Measurements from ENCODE around the gene SPRED2. TPM values are rescaled to one million over a fixed set of nuclear protein-coding genes. Genes with fewer than 3 reads are reported as not detected.

Gene SPRED2
- total RNA-seq, 2 donors from 2014 or later: 5.6 to 9.6 TPM

DNA sequence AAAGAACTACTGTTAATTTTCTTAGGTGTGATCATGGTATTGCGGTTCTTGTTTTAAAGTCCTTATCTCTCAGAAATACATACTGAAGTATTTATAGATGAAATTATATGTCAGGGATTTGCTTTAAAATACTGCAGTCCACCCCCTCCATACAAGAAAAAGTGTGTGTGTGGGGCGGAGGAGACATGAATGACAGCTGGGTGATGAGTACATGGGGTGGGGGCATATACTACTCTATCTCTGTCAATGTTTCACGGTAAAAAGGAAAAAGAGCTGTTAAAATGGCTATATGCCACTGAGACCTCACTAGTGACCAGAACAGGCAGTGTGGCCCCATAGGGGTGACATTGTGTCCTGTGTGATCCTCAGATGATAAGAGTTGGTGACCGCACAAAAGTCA, 54.1 kb downstream of the SPRED2 start:
- H3K4me1 Mint-ChIP-seq: peaks cover 16% of the 10 kb centered on the region
- H3K27me3 Mint-ChIP-seq: no peaks in the 10 kb centered on the region
- ATAC-seq (replicated peaks): no peak
- H3K36me3 Mint-ChIP-seq (ENCODE audit: low read depth): no peaks in the 10 kb centered on the region
- H3K9me3 Mint-ChIP-seq: no peaks in the 10 kb centered on the region
- H3K27ac Mint-ChIP-seq: no peak overlapping the region
- no peak overlapping the region for H3K4me3 Mint-ChIP-seq

DNA sequence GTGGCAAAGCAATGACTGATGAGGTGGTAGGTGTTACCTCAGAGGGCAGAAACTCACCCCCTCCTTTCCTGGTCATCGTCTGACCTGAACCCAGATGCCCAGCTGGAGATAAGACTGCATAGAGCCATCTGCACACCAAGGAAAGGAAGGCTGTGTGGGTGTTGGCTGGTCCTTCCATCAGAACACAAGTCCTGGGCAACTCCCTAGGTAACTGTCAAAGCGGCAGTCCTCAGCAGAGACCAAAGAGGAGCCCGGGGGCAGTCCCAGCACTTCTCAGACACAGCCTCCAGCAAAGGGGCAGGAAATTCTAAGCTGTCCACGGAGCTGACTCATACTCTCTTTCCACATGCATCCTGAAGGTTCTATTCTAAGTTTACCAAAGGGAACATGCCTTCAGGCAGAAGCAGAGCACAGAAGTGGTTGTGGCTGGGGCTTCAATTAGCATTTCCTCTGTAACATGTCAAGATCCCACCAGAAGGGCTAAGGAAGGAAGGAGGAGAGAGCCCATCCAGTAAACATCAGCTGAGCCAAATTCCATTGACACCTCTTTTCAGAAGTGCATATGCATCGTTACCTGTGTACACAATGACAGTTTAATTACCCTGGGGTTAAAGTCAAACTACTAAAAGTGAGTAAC, 54.7 kb downstream of the SPRED2 start:
- no peaks in the 10 kb centered on the region for H3K36me3 Mint-ChIP-seq (ENCODE audit: low read depth)
- H3K4me1 Mint-ChIP-seq: peaks cover 11% of the 10 kb centered on the region
- H3K27ac Mint-ChIP-seq: no peak overlapping the region
- no peak overlapping the region for H3K4me3 Mint-ChIP-seq
- no peaks in the 10 kb centered on the region for H3K27me3 Mint-ChIP-seq
- H3K9me3 Mint-ChIP-seq: no peaks in the 10 kb centered on the region
- ATAC-seq (replicated peaks): peak; percentile 92

DNA sequence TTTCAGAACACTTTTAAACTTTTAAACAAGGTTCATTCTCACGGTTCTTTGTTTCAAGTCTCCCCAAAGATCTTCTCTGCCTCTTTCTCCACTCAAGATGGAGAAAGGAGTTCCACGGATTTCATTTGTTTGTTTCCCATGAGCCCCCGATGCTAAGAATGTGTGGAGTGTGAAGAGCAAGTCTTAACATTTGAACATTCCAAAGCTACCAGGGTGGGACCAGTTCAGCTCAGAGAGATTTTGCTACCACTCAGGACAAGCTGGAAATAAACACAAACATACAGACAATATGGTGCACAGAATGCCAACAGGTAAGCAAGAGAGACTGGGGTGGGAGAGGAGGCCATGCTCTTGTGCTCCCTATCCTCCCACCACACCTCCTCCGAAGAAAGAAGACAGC, 56.7 kb downstream of the SPRED2 start:
- Mint-ChIP-seq H3K4me1 (no peaks in the 10 kb centered on the region), H3K27me3 (no peaks in the 10 kb centered on the region), H3K27ac (no peak overlapping the region), H3K9me3 (no peaks in the 10 kb centered on the region), H3K4me3 (no peak overlapping the region), H3K36me3 (ENCODE audit: low read depth) (no peaks in the 10 kb centered on the region)
- ATAC-seq (replicated peaks): no peak

DNA sequence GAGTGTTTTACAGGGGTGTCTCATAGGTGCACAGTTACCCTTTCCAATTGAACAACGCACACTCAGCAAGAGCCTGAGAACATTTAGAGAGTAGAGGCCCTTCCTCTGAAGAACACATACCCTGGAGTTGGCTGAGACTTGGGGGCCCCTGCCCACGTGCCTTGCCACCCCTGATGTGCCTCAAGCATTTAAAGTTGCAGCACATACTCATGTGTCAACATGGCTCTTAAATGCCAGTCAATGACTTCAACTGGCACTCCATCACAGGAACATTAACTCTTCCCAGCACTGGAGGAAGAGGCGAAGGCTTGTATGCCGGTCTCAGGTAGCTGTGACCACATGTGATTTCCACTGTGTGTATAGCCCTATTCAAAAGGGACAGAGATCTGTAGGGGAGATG, 57.4 kb downstream of the SPRED2 start:
- Mint-ChIP-seq H3K9me3 (no peaks in the 10 kb centered on the region), H3K36me3 (ENCODE audit: low read depth) (no peaks in the 10 kb centered on the region), H3K4me1 (no peaks in the 10 kb centered on the region), H3K4me3 (no peak overlapping the region), H3K27me3 (no peaks in the 10 kb centered on the region), H3K27ac (no peak overlapping the region)
- no peak for ATAC-seq (replicated peaks)

DNA sequence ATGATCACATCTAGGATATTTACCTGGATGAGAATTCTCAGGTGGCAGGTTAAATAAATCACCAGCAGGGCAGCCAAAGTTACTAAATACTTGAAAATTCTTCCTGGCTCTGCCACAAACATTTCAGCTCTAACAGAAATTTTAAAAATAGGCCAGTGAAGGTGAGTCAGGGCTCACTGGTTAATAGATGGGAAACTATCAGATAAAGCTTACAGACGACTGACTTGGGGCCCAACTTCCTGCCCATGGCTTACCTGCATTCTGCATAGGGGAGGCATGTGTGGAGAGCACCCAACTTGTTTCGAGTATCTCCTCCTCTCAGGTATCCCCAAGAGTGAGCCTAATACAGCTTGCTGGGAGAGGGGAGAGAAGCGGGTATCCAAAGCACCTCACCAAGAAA, 57.8 kb downstream of the SPRED2 start:
- H3K4me3 Mint-ChIP-seq: no peak overlapping the region
- H3K27me3 Mint-ChIP-seq: no peaks in the 10 kb centered on the region
- H3K9me3 Mint-ChIP-seq: no peaks in the 10 kb centered on the region
- H3K36me3 Mint-ChIP-seq (ENCODE audit: low read depth): no peaks in the 10 kb centered on the region
- no peak for ATAC-seq (replicated peaks)
- H3K4me1 Mint-ChIP-seq: no peaks in the 10 kb centered on the region
- no peak overlapping the region for H3K27ac Mint-ChIP-seq

DNA sequence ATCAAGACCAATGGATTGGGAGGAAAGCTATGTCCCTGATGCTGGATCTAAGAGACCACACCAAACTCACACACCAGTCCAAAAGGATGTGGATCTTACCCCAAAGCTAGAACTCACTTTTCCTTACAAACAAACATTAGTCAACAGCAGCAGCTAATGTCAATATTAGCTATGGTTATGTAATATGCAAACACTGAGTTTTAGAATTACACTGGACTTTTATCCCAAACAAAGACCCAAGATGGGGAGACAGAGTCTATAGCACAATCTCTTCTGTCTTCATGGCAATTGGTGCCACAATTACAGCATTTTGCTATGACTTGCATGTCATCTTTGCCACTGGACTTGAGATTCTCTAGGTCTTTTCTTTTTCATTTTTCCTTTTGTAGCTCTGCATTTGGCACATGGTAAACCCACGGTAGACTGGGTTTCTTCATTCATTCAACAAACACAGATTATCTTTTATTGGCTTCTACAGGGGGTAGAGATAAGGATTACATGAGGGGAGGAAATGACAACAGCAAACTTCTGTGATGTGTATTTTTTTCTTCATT, 59.0 kb downstream of the SPRED2 start:
- no peaks in the 10 kb centered on the region for H3K9me3 Mint-ChIP-seq
- H3K4me1 Mint-ChIP-seq: no peaks in the 10 kb centered on the region
- H3K27ac Mint-ChIP-seq: no peak overlapping the region
- H3K4me3 Mint-ChIP-seq: no peak overlapping the region
- no peak for ATAC-seq (replicated peaks)
- H3K36me3 Mint-ChIP-seq (ENCODE audit: low read depth): no peaks in the 10 kb centered on the region
- no peaks in the 10 kb centered on the region for H3K27me3 Mint-ChIP-seq

DNA sequence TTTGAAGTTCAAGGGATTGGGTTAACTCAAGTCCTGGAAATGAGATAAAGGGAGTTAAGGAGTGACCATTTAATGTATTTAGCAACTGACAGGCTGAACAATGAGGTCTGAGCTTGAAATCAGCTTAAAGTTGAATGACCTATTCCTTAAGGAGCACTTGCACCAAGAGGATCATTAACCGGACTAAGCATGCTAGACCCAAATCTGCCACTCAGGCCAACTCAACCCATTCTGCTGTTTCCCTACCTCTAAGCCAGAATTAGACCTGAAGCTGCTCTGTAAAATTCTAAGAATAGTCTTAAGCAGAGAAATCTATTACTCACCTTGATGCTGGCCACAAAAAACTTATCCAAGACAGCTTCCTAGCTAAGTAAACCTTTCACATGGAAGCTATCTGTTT, 59.8 kb downstream of the SPRED2 start:
- Mint-ChIP-seq H3K27me3 (no peaks in the 10 kb centered on the region), H3K4me1 (no peaks in the 10 kb centered on the region), H3K36me3 (ENCODE audit: low read depth) (no peaks in the 10 kb centered on the region), H3K9me3 (no peaks in the 10 kb centered on the region), H3K27ac (no peak overlapping the region), H3K4me3 (no peak overlapping the region)
- ATAC-seq (replicated peaks): no peak

DNA sequence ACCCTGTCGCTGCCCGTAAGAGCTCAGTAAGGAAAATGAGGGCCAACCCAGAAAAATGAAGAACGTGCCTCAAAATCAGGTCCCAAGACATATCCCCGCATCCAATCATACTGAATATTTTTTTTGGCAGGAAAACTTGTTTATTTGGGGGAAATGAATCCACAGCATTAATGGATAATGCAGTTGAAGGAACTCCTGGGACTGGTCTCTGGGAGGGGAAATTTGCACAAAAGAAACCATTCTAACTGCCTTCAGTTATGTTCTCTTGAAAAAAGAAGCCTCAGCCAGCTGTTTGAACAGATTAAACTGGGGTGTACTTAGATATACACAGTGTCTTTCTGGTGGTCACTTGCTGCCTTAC, 61.3 kb downstream of the SPRED2 start:
- no peak overlapping the region for H3K4me3 Mint-ChIP-seq
- H3K4me1 Mint-ChIP-seq: peaks cover 11% of the 10 kb centered on the region
- H3K27ac Mint-ChIP-seq: no peak overlapping the region
- no peak for ATAC-seq (replicated peaks)
- no peaks in the 10 kb centered on the region for H3K9me3 Mint-ChIP-seq
- H3K36me3 Mint-ChIP-seq (ENCODE audit: low read depth): no peaks in the 10 kb centered on the region
- no peaks in the 10 kb centered on the region for H3K27me3 Mint-ChIP-seq

DNA sequence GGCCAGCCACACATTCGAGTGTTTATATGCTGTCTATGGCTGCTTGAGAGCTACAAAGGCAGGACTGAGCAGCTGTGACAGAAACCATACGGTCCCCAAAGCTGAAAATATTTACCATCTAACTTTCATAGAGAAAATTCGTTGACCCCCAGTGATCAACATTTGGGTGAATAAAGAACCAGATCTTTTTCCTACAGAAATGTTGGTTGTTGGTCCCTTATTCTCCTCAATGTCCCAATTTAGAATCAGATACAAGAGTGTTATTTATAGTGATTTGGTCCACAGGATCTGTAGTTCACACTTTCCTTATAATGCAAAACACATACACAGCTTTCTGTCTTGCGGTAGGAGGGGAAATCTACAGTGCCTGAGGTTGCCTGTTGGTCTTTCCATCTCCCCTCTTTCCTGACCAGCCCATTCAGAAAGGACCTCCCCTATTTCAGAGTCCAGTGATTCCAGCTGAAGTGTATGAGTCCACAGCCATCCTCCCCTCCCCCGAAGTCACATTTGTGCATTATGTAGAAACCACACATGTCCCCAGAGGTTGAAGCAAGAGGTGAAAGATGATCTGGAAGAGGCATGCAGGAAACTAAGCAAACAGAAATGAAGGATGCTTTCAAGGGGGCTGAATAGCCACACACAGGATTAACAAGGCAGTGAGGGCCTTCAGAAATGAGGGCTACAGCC, 61.9 kb downstream of the SPRED2 start:
- Mint-ChIP-seq H3K36me3 (ENCODE audit: low read depth) (no peaks in the 10 kb centered on the region), H3K9me3 (no peaks in the 10 kb centered on the region), H3K4me1 (peaks cover 12% of the 10 kb centered on the region), H3K4me3 (no peak overlapping the region), H3K27ac (no peak overlapping the region), H3K27me3 (no peaks in the 10 kb centered on the region)
- no peak for ATAC-seq (replicated peaks)

DNA sequence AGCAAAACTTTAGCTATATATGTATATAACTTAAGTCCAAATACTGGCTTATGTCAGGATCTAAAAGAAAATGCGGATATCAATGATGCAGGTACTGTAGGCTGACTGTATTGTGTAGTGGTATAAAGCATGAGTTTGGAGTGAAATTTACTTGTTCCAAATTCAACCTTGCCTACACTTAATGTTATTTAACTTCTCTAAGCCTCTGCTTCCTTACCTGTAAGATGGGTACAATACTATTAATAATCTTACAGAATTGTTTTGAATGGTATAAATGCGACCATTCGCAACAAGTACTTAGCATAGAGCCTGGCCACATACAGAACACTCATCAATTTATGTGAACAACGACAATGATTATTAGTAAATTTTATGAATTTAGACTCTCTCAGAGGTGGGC, 62.4 kb downstream of the SPRED2 start:
- no peaks in the 10 kb centered on the region for H3K27me3 Mint-ChIP-seq
- H3K36me3 Mint-ChIP-seq (ENCODE audit: low read depth): no peaks in the 10 kb centered on the region
- ATAC-seq (replicated peaks): no peak
- H3K4me1 Mint-ChIP-seq: peaks cover 12% of the 10 kb centered on the region
- H3K9me3 Mint-ChIP-seq: no peaks in the 10 kb centered on the region
- H3K4me3 Mint-ChIP-seq: no peak overlapping the region
- H3K27ac Mint-ChIP-seq: no peak overlapping the region

DNA sequence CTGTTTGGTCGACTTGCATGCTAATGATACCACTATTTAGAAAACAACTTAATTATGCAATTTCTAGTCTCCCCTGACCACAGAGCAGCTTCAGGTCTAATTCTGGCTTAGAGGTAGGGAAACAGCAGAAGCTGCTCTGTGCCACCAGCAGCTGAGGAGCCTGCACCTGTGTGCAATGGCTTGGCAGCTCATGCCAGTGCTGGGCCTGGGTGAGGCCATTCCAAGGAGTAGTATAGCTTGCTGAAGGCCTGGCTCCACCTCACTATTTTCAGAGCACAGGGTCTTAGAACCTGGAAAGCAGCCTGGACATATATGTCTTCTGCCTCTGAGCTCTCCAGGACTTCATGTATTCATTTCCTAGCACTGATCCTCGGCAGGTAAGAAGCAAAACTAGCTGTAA, 62.8 kb downstream of the SPRED2 start:
- Mint-ChIP-seq H3K4me1 (peaks cover 12% of the 10 kb centered on the region), H3K4me3 (no peak overlapping the region), H3K36me3 (ENCODE audit: low read depth) (no peaks in the 10 kb centered on the region), H3K27me3 (no peaks in the 10 kb centered on the region), H3K9me3 (no peaks in the 10 kb centered on the region), H3K27ac (no peak overlapping the region)
- no peak for ATAC-seq (replicated peaks)

DNA sequence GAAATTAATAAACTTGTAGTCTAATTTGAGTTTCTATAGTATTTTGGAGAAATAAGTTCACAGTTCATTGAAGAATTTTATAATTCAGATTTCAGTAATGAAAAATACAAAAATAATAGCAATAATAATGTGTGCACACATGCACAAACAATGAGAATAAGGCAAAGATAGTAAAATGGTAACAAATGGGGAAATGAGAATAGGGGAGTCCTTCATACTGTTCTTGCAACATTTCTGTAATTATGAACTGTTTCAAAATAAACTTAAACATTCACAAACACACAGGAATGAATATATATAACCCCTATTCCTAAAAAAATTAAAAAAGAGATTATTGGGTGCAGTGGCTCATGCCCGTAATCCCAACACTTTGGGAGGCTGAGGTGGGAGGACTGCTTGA, 63.9 kb downstream of the SPRED2 start:
- peaks cover 12% of the 10 kb centered on the region for H3K4me1 Mint-ChIP-seq
- no peaks in the 10 kb centered on the region for H3K27me3 Mint-ChIP-seq
- H3K27ac Mint-ChIP-seq: no peak overlapping the region

DNA sequence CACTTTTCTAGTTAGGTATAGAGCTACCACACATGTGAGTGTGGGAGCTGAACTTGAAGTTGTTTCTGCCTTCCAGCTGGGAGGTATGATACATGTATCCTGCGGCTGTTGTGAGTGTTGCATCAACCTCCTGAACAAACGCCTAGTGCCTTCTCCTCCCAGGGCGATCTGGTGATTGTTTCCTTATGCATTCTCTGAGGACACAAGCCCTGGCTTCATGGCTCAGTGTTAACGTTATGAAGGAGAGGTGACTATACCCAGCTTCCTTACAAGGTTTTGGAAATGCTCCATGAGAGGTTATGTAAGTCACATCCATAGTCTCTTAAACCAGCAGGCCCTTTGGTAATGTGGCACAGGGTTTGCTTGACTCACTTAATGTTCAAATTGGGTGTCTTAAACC, 64.9 kb downstream of the SPRED2 start:
- peaks cover 12% of the 10 kb centered on the region for H3K4me1 Mint-ChIP-seq
- H3K27ac Mint-ChIP-seq: no peak overlapping the region
- H3K9me3 Mint-ChIP-seq: no peaks in the 10 kb centered on the region
- H3K4me3 Mint-ChIP-seq: no peak overlapping the region
- H3K27me3 Mint-ChIP-seq: no peaks in the 10 kb centered on the region
- no peak for ATAC-seq (replicated peaks)
- no peaks in the 10 kb centered on the region for H3K36me3 Mint-ChIP-seq (ENCODE audit: low read depth)

More for the DNA sequence above, 63.9 kb downstream of the SPRED2 start:
- no peak for ATAC-seq (replicated peaks)
- no peaks in the 10 kb centered on the region for H3K36me3 Mint-ChIP-seq (ENCODE audit: low read depth)
- H3K9me3 Mint-ChIP-seq: no peaks in the 10 kb centered on the region
- H3K4me3 Mint-ChIP-seq: no peak overlapping the region

DNA sequence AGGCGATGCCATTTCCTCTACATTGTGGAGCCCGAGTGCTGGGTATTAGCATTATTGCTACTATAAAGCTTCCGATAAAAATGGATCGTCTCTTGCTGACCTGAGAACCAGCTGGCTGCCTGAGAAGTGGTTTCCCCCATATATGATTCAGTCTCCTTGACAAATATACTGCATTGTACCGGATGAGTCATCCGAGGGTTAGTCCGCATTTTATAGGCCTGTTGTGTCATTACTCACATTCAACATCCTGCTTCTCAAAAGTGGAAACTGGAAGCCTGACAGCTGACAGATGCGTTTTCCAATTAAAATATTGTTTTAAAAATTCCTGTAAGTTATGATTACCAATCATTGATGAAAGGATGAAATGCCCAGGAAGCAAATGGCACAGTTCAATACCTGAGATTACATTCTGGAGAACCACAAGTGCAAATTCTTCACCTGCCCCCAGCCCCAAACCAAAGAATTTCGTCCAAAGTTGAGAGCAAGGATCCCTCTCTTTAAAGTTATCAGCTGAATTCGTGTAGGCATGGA, 65.7 kb downstream of the SPRED2 start:
- Mint-ChIP-seq H3K9me3 (no peaks in the 10 kb centered on the region), H3K36me3 (ENCODE audit: low read depth) (no peaks in the 10 kb centered on the region), H3K4me3 (peak overlapping the region; percentile 44), H3K4me1 (peaks cover 15% of the 10 kb centered on the region), H3K27ac (peak overlapping the region; percentile 46), H3K27me3 (no peaks in the 10 kb centered on the region)
- ATAC-seq (replicated peaks): peak; percentile 100

DNA sequence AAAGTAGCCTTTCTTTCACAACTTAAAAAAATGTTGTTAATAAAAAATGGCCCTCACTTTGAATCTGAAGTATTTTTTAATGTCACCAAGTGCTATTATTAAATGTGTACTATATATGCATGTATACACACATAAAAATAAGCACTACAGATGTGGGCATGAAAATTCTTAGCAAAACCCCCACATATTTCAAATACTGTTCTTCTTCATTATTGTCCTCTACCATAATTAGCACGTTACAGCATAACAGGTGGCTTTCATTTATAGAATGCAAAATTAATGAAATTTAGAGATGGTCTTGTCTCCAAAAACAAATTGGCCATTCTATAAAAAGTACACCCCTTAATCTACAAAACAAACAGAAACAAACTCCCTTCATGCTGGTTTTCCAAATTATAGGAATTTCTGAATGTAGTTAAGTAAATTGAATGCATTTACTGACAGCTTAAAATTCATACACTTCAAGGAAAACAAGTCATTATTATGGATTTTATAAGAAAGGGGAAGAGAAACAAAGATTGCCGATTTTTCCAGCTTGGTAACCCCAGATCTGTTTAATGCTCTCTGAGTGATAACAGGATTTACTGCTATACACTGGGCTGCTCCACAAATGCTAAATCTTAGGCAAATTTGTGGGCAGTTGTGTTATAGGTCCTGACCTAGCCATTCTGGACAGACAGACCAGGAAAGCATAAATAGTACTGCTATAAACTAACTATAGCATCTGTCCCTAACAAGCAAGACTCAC, 67.2 kb downstream of the SPRED2 start:
- Mint-ChIP-seq H3K27ac (no peak overlapping the region), H3K36me3 (ENCODE audit: low read depth) (no peaks in the 10 kb centered on the region), H3K4me1 (peaks cover 16% of the 10 kb centered on the region), H3K9me3 (no peaks in the 10 kb centered on the region), H3K27me3 (no peaks in the 10 kb centered on the region), H3K4me3 (no peak overlapping the region)
- ATAC-seq (replicated peaks): no peak
